HepG2 (cell line): ENCODE measurements around the gene GRM7.

Experiments
- ARID3A ChIP-seq: IDR thresholded peaks from 2 replicates; pipeline ENCODE4 v1.6.1; 2012; ENCODE audit warnings: low read depth, low read length, improper control_type of control experiment
- CTCF ChIP-seq: sonication (generic); formaldehyde crosslinking; IDR thresholded peaks from 2 replicates; pipeline ENCODE4 v1.5.0; 2020; ENCODE audit warnings: mild to moderate bottlenecking, missing genetic modification reagents, moderate library complexity
- EZH2 ChIP-seq: conservative IDR thresholded peaks from 2 replicates; pipeline ENCODE4 v1.6.1; 2012; ENCODE audit warnings: mild to moderate bottlenecking, low read depth, low read length, moderate library complexity
- HDAC2 ChIP-seq: sonication (generic); formaldehyde crosslinking; IDR thresholded peaks from 2 replicates; pipeline ENCODE4 v1.4.0; 2020; ENCODE audit warnings: missing genetic modification reagents
- IKZF4 ChIP-seq: sonication (generic); formaldehyde crosslinking; IDR thresholded peaks from 2 replicates; pipeline ENCODE4 v1.5.1; 2020; ENCODE audit warnings: borderline replicate concordance, mild to moderate bottlenecking, low read depth, missing genetic modification reagents; ENCODE audit errors: not compliant biosample characterization
- KLF6 ChIP-seq: IDR thresholded peaks from 2 replicates; pipeline ENCODE4 v1.8.0; 2016; ENCODE audit warnings: missing biosample characterization, missing genetic modification reagents
- POLR2A ChIP-seq, 2 experiments: IDR thresholded peaks; 2 replicates each; pipeline ENCODE4 v1.6.1; 2011; ENCODE audit warnings: low read depth in 2 of 2, low read length in 2 of 2, mild to moderate bottlenecking in 1 of 2, moderate library complexity in 1 of 2; ENCODE audit not compliant: insufficient read depth in 1 of 2
- PRDM15 ChIP-seq: sonication (generic); formaldehyde crosslinking; IDR thresholded peaks from 2 replicates; pipeline ENCODE4 v1.4.0; 2020; ENCODE audit warnings: missing genetic modification reagents
- TCF7 ChIP-seq: sonication (generic); IDR thresholded peaks from 2 replicates; pipeline ENCODE4 v1.6.1; 2016; ENCODE audit warnings: antibody characterized with exemption, low read depth
- TFDP1 ChIP-seq: IDR thresholded peaks from 2 replicates; pipeline ENCODE4 v1.6.1; 2016; ENCODE audit warnings: missing compliant biosample characterization, missing genetic modification reagents, borderline replicate concordance
- TGIF2 ChIP-seq: IDR thresholded peaks from 2 replicates; pipeline ENCODE4 v1.6.1; 2016; ENCODE audit warnings: control low read depth, missing compliant biosample characterization
- ZBTB33 ChIP-seq: sonication (generic); formaldehyde crosslinking; IDR thresholded peaks from 2 replicates; pipeline ENCODE4 v1.4.0; 2020; ENCODE audit warnings: missing genetic modification reagents
- ZNF274 ChIP-seq: sonication (generic); formaldehyde crosslinking; IDR thresholded peaks from 2 replicates; pipeline ENCODE4 v1.5.1; 2020; ENCODE audit warnings: mild to moderate bottlenecking, missing genetic modification reagents
- ZNF530 ChIP-seq: sonication (generic); formaldehyde crosslinking; IDR thresholded peaks from 2 replicates; pipeline ENCODE4 v1.5.0; 2020; ENCODE audit warnings: low read depth, mild to moderate bottlenecking, missing genetic modification reagents

- TF ChIP-seq POLR2A (IDR thresholded peaks at IDR 0.05; ENCODE audit: insufficient read depth in 1 of 2, low read depth in 2 of 2, low read length in 2 of 2) (no peak), PRDM15 (CRISPR knock-in tag) (no peak), ZNF530 (CRISPR knock-in tag) (no peak), CTCF (CRISPR knock-in tag) (no peak), KLF6 (CRISPR knock-in tag) (no peak), EZH2 (no peak), TCF7 (no peak), ZBTB33 (no peak), TGIF2 (CRISPR knock-in tag) (no peak), TFDP1 (CRISPR knock-in tag) (no peak), HDAC2 (CRISPR knock-in tag) (no peak), IKZF4 (CRISPR knock-in tag) (no peak), ZNF274 (CRISPR knock-in tag) (no peak), ARID3A (no peak)
Measured at GRCh38 chr3:7669641-7670040, 808.7 kb downstream of the GRM7 start.
